Fibroblast of skin of right biceps (primary cell): ENCODE measurements around the gene SFTA2.

Experiments
- DNase-seq: peaks from one replicate; pipeline ENCODE4 v3.0.0-alpha.2; 2013

Gene SFTA2

DNA sequence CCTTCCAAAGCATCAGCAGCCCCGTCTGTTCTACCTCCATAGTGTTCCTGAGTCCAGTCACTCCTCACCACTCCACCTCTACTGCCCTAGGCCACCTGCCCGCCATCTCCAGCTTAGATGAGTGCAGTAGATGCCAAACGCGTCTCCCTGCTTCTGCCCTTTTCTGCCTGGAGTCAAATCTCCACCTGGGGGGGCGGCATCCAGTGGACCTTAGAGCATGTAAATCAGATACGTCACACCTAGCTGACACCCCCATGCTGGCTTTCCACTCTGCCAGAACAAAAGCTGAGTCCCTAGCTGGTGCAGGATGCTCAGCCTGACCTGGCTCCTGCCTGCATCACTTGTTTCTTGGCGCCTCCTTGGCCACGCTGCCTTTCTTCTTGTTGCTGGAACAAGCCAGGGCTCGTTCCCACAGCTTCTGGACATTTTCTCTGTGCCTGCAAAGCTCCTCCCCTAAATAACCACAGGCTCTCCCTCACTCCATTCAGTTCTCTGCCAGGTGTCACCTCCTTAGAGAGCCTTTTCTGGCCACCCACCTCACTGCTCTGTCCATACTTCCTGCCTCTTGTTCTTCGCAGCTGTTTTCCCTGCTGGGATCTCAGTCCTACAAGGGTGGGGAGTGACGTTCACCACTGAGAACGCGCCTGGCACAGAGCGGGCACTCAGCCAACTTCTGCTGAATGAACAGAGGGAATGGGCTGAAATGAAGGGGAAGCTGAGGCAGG is 41.9 kb downstream of the SFTA2 start:
- DNase-seq, result no peak

DNA sequence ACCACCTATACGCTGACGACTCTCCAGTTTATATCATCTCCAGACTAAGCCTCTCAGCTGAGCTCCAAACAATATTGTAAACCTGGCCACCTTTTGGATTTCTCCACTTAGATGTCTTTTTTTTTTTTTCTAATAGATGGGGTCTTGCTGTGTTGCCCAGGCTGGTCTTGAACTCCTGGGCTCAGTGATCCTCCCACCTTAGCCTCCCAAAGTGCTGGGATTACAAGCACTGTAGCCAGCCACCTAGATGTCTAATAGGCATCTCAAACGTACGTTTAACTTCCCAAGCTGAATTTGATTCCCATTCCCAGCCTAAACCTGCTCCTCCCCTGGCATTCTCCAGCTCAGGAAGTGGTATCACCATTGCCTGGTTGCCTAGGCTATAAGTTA is 42.5 kb downstream of the SFTA2 start:
- no peak for DNase-seq

DNA sequence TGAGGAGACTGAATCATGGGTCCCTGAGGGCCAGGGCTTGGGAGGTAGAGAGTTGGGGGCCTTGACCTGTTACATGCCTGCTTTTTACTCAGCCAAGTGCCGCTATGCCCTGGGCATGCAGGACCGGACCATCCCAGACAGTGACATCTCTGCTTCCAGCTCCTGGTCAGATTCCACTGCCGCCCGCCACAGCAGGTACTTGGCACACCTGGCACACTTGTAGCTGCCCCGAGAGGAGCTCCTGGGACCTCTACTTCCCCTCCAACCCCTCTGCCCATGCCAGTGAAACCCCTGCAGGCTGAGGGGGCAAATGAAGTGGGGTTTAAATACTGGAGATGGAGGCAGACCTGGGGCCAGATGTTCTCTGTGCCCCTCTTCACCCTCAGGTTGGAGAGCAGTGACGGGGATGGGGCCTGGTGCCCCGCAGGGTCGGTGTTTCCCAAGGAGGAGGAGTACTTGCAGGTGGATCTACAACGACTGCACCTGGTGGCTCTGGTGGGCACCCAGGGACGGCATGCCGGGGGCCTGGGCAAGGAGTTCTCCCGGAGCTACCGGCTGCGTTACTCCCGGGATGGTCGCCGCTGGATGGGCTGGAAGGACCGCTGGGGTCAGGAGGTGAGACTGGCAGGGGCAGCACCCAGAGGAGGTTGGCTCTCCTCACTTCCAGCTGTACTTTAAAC is 43.0 kb downstream of the SFTA2 start:
- no peak for DNase-seq

DNA sequence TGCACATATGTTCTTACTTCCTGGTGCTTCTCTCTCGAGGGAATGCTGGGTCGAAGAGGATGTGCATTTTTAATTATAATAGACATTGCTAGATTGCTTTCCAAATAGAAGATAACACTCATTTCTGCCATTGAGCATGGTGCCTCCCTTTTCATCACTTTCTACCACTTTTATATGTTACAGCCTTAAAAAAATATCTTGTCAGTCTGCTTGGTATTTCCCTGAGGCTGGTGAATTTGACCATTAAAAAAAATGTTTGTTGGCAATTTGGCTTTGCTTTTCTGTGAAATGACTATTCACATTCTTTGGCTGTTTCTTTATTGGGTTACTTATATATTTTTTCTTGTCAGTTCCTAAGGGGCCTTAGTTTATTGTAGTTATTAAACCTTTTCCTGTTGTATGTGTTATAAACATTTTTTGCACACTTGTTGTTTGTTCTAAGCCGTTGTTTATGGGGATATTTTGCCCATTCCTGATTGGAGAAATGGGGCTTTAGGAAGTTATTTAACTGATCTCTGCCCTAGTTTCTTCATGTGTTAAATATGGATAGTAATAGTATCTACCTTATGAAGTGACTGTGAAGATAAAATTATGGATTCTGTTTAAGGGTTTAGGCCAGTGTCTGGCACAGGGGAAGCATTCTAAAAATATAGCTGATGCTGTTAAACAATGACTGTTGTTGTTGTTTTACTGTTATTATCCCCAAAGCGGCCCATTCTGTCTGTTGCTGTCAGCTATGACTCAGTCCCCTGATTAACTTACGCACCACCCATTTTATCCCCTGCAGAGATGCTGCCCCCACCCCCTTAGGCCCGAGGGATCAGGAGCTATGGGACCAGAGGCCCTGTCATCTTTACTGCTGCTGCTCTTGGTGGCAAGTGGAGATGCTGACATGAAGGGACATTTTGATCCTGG is 43.8 kb downstream of the SFTA2 start:
- DNase-seq, result peak; percentile 64

DNA sequence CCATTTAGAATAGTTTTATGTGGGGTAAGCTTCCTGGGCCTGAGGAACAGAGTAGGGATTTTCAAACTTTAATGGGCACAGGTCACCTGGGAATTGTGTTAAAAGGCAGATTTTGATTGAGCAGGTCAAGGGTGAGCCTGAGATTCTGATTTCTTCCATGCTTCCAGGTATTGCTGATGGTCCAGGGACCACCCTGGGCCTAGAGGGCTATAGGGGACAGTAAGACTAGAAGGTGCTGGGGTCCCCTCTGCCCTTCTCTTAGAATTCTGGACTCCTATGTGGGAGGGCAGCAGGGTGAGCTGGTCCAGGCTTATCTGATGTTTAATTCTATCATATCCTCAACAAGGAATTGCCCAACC is 45.1 kb downstream of the SFTA2 start:
- no peak for DNase-seq

DNA sequence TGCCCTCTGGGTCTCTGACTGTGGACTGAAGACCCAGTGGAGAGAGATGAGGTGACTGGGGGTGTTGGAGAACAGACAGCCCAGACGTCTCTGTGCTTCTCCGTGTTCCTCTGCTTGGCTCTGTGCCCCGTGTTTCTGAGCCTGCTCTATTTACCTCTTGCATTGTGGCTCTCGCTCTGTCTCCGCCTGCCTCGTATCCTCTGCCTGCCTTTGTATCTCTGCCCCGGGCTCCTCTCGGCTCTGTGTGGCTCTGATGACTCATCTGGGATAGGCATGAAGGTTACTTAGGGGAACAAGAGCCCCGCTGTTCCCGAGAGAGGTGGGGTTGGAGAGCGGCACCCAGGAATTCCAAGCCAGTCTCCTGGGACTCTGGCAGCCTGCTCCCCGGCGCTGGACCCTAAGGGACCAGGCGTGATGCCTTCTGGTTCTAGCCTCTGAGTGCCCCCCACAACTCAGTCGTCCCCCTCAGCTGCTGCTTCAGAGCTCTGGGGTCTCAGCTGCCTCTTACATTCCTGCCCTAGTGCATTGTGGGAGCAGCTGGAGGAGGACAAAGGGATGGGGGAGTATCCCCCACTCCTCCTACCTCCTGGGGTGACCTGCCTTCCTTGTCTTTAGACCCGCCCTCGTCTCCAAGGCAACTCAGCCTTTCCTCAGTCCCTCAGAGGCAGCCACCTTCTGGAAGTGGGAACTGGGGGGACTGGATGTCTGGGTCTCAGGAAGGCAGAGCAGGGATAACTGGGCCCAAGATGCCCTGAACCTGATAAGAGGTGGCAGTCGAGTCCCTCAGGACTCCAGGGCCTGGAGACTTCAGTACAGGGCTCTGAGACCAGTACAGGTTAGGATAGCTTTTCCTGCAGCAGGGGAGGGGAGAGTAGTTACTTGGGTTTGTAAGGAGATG is 45.7 kb downstream of the SFTA2 start:
- peak; percentile 86 for DNase-seq

DNA sequence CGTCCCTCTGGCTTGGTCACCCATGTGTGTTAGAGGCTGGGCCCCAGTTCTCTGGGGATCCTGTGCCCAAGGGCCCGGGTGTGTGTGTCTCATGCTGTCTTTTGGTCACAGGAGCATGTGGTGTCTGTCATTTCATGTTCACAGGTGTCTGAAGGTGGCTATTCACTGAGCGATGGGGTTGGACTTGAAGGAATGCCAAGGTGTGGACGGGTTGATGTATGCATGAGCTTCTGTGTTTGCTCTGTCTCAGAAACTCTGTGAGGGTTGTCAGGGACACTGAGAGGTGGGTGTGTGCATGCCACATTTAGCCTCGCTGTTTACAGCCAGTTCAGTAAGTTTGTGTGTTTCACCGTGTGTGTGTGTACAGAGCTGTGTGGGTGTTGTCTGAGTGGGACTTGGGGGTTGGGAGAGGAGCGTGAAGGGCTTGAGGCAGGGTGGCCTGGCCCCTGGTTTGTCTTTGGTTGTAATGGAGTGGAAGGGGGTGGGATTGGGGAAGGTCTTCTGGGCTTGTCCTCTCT is 46.4 kb downstream of the SFTA2 start:
- DNase-seq, result no peak

DNA sequence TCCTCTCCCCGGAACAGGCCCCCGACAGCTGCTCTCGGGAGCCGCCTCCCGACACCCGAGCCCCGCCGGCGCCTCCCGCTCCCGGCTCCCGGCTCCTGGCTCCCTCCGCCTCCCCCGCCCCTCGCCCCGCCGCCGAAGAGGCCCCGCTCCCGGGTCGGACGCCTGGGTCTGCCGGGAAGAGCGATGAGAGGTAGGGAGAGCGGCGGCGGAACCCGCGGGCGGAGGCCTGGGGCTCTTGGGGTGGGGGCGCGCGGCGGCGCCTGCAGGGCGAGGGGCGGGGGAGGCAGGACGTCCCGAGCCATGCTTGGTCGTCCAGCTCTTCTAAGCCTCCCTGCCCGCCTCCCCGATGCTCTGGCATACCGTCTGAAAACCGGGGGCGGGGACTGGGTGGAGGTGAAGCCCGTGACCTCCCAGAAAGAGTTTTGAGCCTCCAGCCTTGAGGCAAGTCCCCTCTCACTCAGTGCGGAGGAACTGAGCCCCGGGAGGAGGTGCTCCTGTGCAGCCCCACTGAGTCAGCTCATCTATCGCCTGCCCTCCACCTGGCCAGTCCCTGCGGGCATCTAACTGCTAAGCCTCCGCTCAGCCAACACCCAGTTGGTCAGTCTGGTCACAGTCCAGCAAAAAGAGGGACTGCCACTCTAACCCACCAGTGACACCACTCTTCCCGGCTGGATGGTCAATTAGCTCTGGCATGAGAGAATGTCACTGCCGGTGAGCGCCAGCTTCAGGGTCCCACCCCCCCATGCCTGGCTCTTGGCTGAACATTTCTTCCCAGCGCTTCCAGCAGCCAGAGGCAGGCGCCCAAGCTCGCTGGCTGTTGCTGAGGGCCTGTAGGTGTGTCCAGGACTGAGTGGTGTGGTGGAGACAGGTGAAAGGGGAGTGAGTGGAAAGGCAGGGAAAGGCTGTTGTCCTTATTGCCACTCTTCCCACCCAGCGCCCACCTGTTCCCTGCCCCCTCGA is 47.2 kb downstream of the SFTA2 start:
- DNase-seq, result peak; percentile 44

DNA sequence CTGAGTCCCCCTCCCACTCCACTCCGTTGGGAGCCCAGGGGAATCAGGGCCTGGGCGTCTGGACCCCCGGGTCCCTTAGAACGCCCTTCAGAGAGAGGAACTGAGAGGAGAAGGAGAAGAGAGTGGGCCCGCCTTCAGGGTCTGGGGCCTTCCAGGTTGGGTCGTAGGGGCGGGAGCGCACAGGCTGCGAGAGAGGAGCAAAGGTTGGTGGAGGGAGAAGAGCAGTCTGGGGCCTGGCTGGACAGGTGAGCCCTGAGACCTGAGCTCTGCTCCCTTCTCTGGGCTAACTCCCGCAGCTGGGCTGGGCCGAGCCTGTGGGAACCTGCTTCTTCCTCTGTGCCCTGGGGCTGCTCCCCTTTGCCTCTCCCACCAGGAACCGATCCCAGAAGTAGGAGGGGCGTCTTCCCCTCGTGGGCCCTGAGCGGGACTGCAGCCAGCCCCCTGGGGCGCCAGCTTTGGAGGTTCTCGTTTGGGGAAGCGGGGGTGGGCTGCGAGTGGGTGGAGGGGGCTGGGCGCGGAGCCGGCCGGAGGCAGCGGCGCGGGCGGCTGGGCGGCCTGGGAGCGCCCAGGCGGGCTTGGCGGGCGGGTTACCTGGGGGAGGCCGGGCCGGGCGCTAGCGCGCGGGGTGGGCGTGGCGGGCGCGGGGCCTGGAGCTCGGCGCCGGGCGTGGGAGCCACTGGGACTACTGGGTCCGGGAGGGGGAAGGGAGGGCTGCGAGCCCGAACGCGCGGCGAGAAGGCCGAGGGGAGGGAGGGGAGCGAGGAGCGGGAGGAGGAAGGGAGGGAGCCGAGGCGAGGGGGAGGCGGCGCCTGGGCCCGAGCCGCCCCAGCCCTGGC is 48.1 kb downstream of the SFTA2 start, which contains the start of gene DDR1:
Gene DDR1 (plus strand): TSS at position 835 of the 836 bp plus-strand sequence. CDS start 4,211 bp downstream, outside the sequence.
- peak; percentile 69 for DNase-seq

DNA sequence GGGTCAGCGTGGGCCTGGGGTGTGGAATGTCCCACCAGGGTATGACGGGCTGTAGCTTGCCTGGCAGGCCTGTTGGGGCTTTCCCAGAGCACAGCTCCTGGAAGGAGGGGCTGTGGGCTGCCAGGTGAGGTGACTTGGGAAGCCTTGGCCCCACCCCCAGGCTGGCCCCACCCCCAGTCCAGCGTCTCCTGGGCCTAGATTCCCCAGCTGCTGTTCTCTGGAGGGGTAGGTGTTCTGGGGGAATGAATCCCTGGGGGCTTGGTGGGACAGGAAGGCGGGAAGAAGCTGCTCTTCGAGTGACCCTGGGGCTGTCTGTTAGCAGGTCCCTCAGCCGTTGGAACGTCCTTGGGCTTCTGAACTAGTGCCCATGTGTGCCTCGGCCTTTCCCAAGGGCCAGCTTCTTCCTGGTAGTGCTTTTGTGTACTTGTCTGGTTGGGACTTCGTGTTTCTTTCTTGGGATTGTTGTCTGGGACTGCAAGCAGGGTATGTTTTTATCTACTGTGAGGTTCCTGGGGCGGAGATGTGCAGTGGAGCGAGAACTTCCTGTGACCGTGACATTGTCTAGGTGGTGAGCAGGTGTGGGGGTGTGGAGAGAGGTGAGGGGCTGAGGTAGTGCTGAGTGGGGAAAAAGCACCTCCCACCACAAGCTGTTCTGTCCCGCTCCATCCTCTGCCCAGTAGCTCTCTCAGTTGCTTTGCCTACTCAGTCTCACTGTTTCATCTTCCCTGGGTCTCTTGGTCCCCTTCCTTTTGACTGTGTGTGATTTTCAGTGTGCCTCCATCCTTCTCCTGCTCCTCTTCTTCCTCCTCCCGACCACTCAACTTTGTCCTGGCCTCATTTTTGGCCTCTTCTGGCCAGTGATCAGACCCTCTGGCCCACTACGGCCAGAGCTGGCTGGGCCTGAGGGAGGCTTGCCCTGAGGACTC is 48.9 kb downstream of the SFTA2 start:
- no peak for DNase-seq

DNA sequence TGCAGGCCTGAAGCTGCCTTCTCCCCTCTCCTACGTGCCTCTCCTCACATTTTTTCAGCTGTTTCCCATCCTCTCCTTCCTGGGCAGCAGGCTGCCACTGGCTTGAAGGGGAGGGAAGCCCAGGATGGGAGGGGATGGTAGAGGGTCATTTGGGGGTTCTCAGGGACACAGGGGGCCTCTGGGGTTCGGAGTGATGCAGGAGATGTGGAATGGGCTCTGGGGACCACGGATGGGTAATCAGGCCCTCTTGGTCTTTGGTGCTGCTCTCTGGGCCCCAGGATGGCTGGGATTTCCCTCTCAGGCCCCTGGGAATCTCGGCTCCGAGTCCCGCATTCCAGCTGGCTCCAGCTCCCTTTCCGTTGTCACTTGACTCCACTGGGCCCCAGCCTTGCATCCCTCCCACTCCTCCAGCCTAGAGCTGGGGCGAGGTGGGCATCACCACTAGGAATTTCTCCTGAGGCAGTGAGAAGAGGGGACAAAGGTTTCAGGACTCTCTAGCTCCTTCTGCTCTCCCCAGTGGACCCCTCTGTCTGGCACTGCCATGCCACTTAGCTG is 49.7 kb downstream of the SFTA2 start:
- DNase-seq, result peak; percentile 30

DNA sequence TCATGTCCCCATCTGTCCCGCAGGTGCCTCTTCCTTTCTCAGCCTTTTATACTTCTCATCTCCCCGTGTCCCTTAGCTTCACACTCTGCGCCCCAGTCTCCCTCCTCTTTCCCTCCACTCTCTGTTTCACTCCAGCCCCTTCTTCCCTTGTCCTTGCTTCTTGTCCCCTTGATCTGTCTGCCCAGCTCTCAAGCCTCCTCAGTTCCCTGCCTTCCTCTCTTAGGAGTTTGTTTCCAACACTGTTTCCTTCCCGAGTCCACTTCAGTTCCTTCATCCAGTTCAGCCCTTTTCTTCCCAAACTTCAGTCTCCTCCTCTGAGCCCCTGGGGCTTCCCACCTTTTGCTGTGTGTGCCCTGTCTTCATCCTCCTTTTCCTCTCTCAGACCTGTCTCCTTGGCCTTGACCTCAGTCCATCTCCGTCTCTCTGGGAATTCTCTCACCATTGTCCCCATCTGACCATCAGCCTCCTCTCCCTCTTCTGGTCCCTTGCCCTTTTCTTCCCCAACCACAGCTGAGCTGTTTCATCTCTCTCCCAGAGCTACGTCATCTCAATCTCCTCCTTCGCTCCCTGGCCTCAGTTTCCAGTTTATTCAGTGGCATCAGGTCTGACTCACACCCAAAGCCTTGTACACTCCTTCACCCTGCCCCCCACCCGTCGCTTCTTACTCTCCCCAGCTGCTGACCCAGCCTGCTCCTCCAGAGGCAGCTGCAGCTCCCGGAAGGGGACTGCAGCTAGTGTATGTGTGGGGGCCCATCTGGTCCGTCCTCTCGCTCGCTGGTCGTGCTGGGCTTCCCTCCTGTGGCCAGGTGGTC is 50.4 kb downstream of the SFTA2 start:
- DNase-seq, result peak; percentile 60
